PFSK-1 (cell line): ENCODE data around the gene TLE3.

Experiments used
- FOXP2 ChIP-seq: optimal IDR thresholded peaks from 2 replicates; pipeline ENCODE3; 2011; ENCODE audit warnings: borderline replicate concordance, control low read depth, inconsistent platforms; ENCODE audit not compliant: insufficient read depth; ENCODE audit errors: extremely low read length, extremely low read depth
- POLR2AphosphoS5 ChIP-seq: IDR thresholded peaks from 2 replicates; pipeline ENCODE4 v1.6.1; 2012; ENCODE audit warnings: low read depth, mild to moderate bottlenecking, control low read depth, low read length, moderate library complexity
- SIN3A ChIP-seq: IDR thresholded peaks from 2 replicates; pipeline ENCODE4 v1.6.1; 2012; ENCODE audit warnings: mild to moderate bottlenecking, low read length, moderate library complexity, borderline replicate concordance; ENCODE audit not compliant: insufficient read depth
- TAF1 ChIP-seq: IDR thresholded peaks from 2 replicates; pipeline ENCODE4 v1.6.1; 2012; ENCODE audit warnings: low read length, control low read depth, borderline replicate concordance; ENCODE audit not compliant: insufficient read depth
- TF ChIP-seq, protein P1 (sequence below), 2 experiments: IDR thresholded peaks; 2 replicates each; pipeline versions ENCODE4 v1.6.1 to v1.8.0; 2011 to 2012; ENCODE audit warnings: low read depth in 2 of 2, low read length in 2 of 2, control low read depth in 1 of 2, inconsistent platforms in 1 of 2, mild to moderate bottlenecking in 1 of 2, moderate library complexity in 1 of 2; ENCODE audit not compliant: insufficient read depth in 1 of 2

The TLE3 gene

DNA sequence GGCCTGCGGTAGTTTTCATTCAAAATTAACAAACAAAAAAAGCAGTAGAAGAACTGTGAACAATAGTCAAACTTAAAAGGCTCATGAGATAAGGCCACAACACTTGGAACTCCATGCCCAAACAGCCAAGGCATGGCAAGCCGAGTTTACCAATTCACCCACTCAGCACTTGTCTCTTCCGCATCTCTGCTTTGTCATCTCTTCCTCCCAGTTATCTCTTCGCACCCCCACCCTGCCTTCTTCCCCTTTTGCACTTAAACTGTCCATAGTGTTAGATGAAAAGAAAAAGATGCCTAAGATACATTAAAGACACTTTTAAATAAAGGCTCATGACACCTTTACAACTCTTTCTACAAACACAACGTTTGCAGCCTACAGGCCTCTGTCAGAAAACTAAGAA is 11.1 kb downstream of the TLE3 start:
- no peak for TF ChIP-seq FOXP2
- no peak for TF ChIP-seq SIN3A
- TF ChIP-seq TAF1: no peak
- TF ChIP-seq, protein P1, sequence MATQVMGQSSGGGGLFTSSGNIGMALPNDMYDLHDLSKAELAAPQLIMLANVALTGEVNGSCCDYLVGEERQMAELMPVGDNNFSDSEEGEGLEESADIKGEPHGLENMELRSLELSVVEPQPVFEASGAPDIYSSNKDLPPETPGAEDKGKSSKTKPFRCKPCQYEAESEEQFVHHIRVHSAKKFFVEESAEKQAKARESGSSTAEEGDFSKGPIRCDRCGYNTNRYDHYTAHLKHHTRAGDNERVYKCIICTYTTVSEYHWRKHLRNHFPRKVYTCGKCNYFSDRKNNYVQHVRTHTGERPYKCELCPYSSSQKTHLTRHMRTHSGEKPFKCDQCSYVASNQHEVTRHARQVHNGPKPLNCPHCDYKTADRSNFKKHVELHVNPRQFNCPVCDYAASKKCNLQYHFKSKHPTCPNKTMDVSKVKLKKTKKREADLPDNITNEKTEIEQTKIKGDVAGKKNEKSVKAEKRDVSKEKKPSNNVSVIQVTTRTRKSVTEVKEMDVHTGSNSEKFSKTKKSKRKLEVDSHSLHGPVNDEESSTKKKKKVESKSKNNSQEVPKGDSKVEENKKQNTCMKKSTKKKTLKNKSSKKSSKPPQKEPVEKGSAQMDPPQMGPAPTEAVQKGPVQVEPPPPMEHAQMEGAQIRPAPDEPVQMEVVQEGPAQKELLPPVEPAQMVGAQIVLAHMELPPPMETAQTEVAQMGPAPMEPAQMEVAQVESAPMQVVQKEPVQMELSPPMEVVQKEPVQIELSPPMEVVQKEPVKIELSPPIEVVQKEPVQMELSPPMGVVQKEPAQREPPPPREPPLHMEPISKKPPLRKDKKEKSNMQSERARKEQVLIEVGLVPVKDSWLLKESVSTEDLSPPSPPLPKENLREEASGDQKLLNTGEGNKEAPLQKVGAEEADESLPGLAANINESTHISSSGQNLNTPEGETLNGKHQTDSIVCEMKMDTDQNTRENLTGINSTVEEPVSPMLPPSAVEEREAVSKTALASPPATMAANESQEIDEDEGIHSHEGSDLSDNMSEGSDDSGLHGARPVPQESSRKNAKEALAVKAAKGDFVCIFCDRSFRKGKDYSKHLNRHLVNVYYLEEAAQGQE (IDR thresholded peaks at IDR 0.05; ENCODE audit: insufficient read depth in 1 of 2, low read depth in 2 of 2, low read length in 2 of 2): no peak
- TF ChIP-seq POLR2AphosphoS5: no peak

DNA sequence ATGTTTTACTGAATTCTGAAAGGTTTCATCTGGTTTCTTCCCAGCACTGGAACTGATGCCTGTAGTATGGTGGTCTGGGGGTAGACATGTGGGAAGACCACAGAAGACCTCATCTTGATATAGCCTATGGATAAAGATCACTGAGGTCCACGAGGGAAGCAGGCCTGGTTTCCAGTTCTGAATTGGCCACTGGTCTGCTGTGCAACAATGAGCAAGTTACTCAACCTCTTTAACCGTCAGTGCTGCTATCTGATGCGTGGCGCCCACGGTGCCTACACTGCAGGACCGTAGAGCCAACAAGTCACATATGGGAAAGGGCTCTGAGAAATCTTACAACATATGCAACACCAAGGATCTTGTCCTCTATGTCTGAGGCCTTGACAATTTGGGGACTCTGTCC is 13.3 kb downstream of the TLE3 start:
- TF ChIP-seq POLR2AphosphoS5 (no peak), TAF1 (no peak), SIN3A (no peak), FOXP2 (no peak)
- TF ChIP-seq, protein P1 (IDR thresholded peaks at IDR 0.05; ENCODE audit: insufficient read depth in 1 of 2, low read depth in 2 of 2, low read length in 2 of 2): no peak

DNA sequence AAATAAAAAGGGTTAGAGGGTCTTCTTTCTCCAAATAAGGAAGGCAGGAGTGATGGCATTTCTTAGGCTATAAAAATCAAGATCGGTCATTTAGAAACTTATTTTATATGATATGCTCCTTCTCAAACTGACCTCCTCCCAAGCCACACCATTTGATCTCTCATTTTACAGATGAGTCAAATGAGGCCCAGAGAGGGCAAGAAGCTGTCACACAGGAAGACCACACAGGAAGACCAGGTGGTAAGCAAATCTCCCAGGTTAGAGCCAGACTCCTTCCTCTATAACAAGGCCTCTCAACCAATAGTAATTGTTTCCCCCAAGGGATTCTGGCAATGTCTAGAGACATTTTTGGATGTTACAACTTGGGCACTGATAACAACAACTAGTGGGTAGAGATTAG is 13.8 kb downstream of the TLE3 start:
- TF ChIP-seq, protein P1 (IDR thresholded peaks at IDR 0.05; ENCODE audit: insufficient read depth in 1 of 2, low read depth in 2 of 2, low read length in 2 of 2): no peak
- TF ChIP-seq POLR2AphosphoS5 (no peak), FOXP2 (no peak), SIN3A (no peak), TAF1 (no peak)

DNA sequence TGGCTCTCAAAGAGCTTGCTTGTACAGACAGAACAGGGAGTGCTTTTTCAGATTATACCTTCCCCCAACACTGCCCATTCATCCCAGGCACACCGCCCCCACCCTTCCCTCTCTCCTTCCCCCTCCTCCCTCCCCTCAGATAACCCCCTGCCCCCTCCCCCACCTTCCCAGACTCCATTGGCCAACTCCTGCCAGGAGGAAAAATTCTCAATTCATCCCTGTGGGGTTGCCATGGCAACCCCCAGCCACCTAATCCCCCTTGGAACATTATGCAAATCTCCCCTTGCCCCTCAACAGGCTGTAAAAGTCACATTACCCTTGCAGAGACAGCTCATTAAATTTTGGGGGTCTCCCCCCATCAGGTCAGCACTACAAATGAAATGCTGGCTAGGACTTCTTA is 14.3 kb downstream of the TLE3 start:
- no peak for TF ChIP-seq TAF1
- no peak for TF ChIP-seq POLR2AphosphoS5
- TF ChIP-seq SIN3A: no peak
- no peak for TF ChIP-seq FOXP2
- TF ChIP-seq, protein P1 (IDR thresholded peaks at IDR 0.05; ENCODE audit: insufficient read depth in 1 of 2, low read depth in 2 of 2, low read length in 2 of 2): no peak
